GM10266 (cell line): ENCODE results near the gene SLC44A5.

Experiments used
- DNase-seq: peaks from one replicate; pipeline ENCODE4 v3.0.0; 2012; ENCODE audit errors: extremely low spot score
- TF ChIP-seq, protein P1 (sequence below): IDR thresholded peaks from 2 replicates; pipeline ENCODE4 v1.5.1; 2012; ENCODE audit warnings: mild to moderate bottlenecking, low read depth; ENCODE audit not compliant: control insufficient read depth, insufficient read depth; ENCODE audit errors: missing control alignments

SLC44A5 gene

DNA sequence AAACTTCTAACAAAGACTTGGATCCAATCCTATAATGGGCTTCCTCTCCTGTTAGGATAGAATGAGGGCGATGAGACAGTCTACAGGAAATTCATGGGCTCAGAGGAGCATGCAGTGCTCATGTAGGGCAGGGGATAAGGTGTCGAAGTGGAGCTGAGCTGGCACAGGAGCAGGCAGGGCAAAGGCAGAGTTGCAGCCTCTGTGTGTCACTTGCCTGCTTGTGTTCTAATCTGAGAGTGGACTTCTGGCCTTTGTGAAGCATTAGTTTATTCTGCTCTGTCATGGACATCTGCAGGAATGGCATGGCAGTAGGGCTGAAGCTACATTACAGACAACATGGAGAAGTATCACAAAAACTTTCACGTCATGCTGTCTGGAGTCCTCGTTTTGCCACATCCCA is 444.1 kb downstream of the SLC44A5 start:
- no peak for DNase-seq
- TF ChIP-seq, protein P1, sequence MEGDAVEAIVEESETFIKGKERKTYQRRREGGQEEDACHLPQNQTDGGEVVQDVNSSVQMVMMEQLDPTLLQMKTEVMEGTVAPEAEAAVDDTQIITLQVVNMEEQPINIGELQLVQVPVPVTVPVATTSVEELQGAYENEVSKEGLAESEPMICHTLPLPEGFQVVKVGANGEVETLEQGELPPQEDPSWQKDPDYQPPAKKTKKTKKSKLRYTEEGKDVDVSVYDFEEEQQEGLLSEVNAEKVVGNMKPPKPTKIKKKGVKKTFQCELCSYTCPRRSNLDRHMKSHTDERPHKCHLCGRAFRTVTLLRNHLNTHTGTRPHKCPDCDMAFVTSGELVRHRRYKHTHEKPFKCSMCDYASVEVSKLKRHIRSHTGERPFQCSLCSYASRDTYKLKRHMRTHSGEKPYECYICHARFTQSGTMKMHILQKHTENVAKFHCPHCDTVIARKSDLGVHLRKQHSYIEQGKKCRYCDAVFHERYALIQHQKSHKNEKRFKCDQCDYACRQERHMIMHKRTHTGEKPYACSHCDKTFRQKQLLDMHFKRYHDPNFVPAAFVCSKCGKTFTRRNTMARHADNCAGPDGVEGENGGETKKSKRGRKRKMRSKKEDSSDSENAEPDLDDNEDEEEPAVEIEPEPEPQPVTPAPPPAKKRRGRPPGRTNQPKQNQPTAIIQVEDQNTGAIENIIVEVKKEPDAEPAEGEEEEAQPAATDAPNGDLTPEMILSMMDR = no peak

- DNase-seq = no peak
- TF ChIP-seq, protein P1 = no peak
These were observed 445.6 kb downstream of the SLC44A5 start for GRCh38 chr1:75165264-75165663.

DNA sequence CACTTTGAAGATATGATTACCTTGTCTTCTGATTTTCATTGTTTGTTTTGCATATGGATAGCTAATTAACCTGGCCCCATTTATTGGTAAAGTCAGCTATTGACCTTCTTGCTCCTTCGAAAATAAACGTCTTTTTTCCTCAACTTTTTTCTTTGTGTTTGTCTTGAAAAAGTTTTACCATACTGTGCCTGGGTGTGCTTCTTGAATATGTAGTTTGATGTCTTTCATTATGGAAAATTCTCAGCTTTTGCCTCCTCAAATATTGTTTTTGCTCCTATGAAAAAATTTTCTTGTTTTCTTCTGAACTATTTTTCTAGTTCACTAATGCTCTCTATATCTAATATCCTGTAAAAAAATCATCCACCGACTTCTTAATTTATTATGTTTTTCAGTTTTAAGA is 451.8 kb downstream of the SLC44A5 start:
- TF ChIP-seq, protein P1 = no peak
- no peak for DNase-seq
